ENCODE data around the gene PCDHAC1. TPM values are rescaled to one million over a fixed set of nuclear protein-coding genes. Genes with fewer than 3 reads are reported as not detected.

Gene PCDHAC1
- total RNA-seq, 1 experiment from 2014 or later = not detected

DNA sequence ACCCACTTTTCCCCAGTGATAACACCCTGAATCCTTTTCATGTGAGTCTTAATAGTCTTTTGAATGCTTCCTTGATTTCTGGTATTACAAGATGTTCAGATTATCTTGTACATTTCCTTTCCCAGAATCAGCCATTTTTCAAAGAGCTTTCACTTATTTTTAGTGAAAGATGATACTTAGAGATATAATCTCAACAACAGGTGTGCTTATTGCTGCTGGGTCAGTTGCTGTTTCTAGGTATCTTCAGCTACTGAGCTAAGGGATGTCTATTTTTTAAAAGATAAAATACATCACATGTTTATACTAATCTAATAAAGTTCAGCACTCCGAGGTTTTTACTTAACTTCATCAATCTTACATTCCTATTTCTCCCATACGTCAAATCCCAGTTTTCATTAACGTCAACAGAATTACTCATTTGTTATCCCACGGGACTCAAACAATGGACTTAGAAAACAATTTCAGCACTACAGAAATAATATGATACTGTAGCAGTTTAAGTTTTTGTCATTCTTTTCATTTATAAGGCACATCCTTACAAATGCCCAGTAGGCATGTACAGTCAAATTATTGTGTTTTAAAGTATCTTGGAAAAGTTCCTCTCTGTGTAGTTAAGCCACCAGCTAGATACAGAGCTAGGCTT lies 9.0 kb downstream of the PCDHAC1 start:
- H3K36me3 ChIP-seq = no peaks in the 10 kb centered on the region
- no peak overlapping the region for H3K27ac ChIP-seq
- no peaks in the 10 kb centered on the region for H3K4me1 ChIP-seq (replicated peaks)
- H3K9me3 ChIP-seq (replicated peaks) = no peaks in the 10 kb centered on the region
- no peak for DNase-seq (ENCODE audit: low read depth in 1 of 2, low spot score in 2 of 2)
- H3K27me3 ChIP-seq (replicated peaks) = no peaks in the 10 kb centered on the region
- H3K4me3 ChIP-seq = no peak overlapping the region

- Histone ChIP-seq H3K4me3 (no peak overlapping the region), H3K4me1 (replicated peaks) (no peaks in the 10 kb centered on the region), H3K27ac (no peak overlapping the region), H3K36me3 (no peaks in the 10 kb centered on the region), H3K27me3 (replicated peaks) (no peaks in the 10 kb centered on the region), H3K9me3 (replicated peaks) (no peaks in the 10 kb centered on the region)
- DNase-seq (ENCODE audit: low read depth in 1 of 2, low spot score in 2 of 2) = no peak
Measured at GRCh38 chr5:140946578-140946977, 20.5 kb downstream of the PCDHAC1 start.

DNA sequence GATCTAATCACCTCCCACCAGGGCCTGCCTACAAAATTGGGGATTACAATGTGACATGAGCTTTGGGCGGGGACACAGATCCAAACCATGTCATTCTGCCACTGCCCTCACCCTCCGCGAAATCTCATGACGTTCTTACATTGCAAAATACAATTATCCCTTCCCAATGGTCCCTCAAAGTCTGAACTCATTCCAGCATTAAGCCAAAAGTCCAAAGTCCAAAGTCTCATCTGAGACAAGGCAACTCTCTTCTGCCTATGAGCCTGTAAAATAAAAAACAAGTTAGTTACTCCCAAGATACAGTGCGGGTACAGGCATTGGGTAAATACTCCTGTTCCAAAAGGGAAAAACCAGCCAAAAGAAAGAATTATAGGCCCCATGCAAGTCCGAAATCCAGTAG lies 25.5 kb downstream of the PCDHAC1 start:
- H3K36me3 ChIP-seq = no peaks in the 10 kb centered on the region
- DNase-seq (ENCODE audit: low read depth in 1 of 2, low spot score in 2 of 2) = no peak
- no peaks in the 10 kb centered on the region for H3K27me3 ChIP-seq (replicated peaks)
- no peaks in the 10 kb centered on the region for H3K4me1 ChIP-seq (replicated peaks)
- no peak overlapping the region for H3K4me3 ChIP-seq
- H3K27ac ChIP-seq = no peak overlapping the region
- no peaks in the 10 kb centered on the region for H3K9me3 ChIP-seq (replicated peaks)

DNA sequence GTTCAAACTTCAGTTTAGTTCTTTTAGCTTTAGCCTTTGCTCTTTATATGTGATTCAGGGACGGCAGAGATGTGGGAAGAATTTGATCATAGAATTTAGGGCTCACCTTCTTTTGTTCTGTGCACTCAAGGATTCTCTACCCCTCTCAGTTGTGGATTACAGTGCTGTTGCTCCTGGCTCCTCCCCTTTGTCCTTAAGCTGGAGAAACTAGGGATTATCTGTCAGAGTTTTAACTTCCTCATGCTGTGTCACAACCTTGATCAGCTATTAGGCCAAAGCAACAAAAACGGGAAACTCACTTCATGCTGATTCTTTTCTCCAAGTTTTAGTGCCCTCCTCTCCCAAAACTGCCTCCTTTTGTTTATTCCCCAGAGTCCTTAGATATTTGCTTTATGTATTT lies 27.1 kb downstream of the PCDHAC1 start:
- no peaks in the 10 kb centered on the region for H3K9me3 ChIP-seq (replicated peaks)
- no peak overlapping the region for H3K27ac ChIP-seq
- H3K4me1 ChIP-seq (replicated peaks) = no peaks in the 10 kb centered on the region
- no peaks in the 10 kb centered on the region for H3K36me3 ChIP-seq
- DNase-seq (ENCODE audit: low read depth in 1 of 2, low spot score in 2 of 2) = no peak
- no peaks in the 10 kb centered on the region for H3K27me3 ChIP-seq (replicated peaks)
- no peak overlapping the region for H3K4me3 ChIP-seq

- Histone ChIP-seq H3K9me3 (replicated peaks) (no peaks in the 10 kb centered on the region; the same call in 1 of the 2 replicates), H3K36me3 (no peaks in the 10 kb centered on the region), H3K4me1 (replicated peaks) (no peaks in the 10 kb centered on the region), H3K27me3 (replicated peaks) (no peaks in the 10 kb centered on the region; the same call in 1 of the 2 replicates), H3K4me3 (no peak overlapping the region), H3K27ac (no peak overlapping the region)
- no peak for DNase-seq (ENCODE audit: low read depth in 1 of 2, low spot score in 2 of 2)
Measured at GRCh38 chr5:140962190-140962589, 36.1 kb downstream of the PCDHAC1 start.

GRCh38 chr5:140964356-140964755 lies 38.3 kb downstream of the PCDHAC1 start:
- Histone ChIP-seq H3K36me3 (no peaks in the 10 kb centered on the region), H3K9me3 (replicated peaks) (no peaks in the 10 kb centered on the region; the same call in 1 of the 2 replicates), H3K27me3 (replicated peaks) (no peaks in the 10 kb centered on the region; the same call in 1 of the 2 replicates), H3K4me1 (replicated peaks) (no peaks in the 10 kb centered on the region), H3K27ac (no peak overlapping the region), H3K4me3 (no peak overlapping the region)
- no peak for DNase-seq (ENCODE audit: low read depth in 1 of 2, low spot score in 2 of 2)

DNA sequence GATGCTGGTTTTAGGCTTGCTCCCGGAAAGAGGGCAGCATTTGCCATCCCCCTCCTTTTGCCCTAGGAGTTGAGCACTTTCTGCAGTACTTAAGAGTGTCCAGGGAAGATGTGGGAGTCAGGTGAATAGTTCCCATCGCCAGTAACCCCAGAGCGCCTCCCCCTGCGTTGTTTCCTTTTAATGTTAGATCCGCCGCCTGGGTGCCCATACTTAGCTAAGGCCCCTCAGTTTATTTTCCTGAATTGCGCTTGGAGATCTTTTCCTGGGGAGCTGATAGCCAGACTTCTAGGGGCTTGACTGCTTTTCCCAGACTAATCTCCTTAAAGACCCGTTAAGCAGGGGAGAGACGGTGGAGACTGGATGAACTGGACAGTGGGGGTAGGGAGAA lies 39.8 kb downstream of the PCDHAC1 start:
- no peaks in the 10 kb centered on the region; the same call in 1 of the 2 replicates for H3K27me3 ChIP-seq (replicated peaks)
- DNase-seq (ENCODE audit: low read depth in 1 of 2, low spot score in 2 of 2) = no peak
- no peak overlapping the region for H3K27ac ChIP-seq
- no peak overlapping the region for H3K4me3 ChIP-seq
- H3K4me1 ChIP-seq (replicated peaks) = no peaks in the 10 kb centered on the region
- H3K9me3 ChIP-seq (replicated peaks) = no peaks in the 10 kb centered on the region; the same call in 1 of the 2 replicates
- no peaks in the 10 kb centered on the region for H3K36me3 ChIP-seq

- Histone ChIP-seq H3K27ac (no peak within 1 kb of the TSS), H3K4me3 (peak within 1 kb of the TSS; percentile 20), H3K9me3 (replicated peaks) (no peaks in the 10 kb centered on the region; the same call in 1 of the 2 replicates), H3K36me3 (no peaks in the 10 kb centered on the region), H3K4me1 (replicated peaks) (no peaks in the 10 kb centered on the region), H3K27me3 (replicated peaks) (no peaks in the 10 kb centered on the region; the same call in 1 of the 2 replicates)
- peak in 1 of 2 experiments; percentile 15 for DNase-seq (ENCODE audit: low read depth in 1 of 2, low spot score in 2 of 2)
Measured at GRCh38 chr5:140966293-140967225, 40.5 kb downstream of the PCDHAC1 start, which contains the start of gene PCDHAC2. PCDHAC2 (plus strand) TSS chr5:140966476; CDS start chr5:140966767, 291 bp downstream.

DNA sequence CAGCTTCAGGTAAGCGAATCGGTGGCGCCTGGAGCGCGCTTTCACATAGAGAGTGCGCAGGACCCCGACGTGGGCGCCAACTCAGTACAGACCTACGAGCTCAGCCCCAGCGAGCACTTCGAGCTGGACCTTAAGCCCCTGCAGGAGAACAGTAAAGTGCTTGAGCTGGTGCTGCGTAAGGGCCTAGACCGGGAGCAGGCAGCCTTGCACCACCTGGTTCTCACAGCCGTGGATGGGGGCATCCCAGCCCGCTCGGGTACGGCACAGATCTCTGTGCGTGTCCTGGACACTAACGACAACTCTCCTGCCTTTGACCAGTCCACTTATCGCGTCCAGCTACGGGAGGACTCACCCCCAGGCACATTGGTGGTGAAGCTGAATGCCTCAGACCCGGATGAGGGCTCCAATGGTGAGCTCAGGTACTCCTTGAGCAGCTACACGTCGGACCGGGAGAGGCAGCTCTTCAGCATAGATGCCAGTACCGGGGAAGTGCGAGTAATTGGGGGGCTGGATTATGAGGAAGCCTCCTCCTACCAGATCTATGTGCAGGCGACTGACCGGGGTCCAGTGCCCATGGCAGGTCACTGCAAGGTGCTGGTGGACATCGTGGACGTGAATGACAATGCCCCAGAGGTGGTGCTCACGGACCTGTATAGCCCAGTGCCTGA lies 41.3 kb downstream of the PCDHAC1 start:
- Histone ChIP-seq H3K27ac (no peak overlapping the region), H3K36me3 (no peaks in the 10 kb centered on the region), H3K27me3 (replicated peaks) (no peaks in the 10 kb centered on the region; the same call in 1 of the 2 replicates), H3K4me3 (no peak overlapping the region), H3K9me3 (replicated peaks) (no peaks in the 10 kb centered on the region; the same call in 1 of the 2 replicates), H3K4me1 (replicated peaks) (no peaks in the 10 kb centered on the region)
- no peak for DNase-seq (ENCODE audit: low read depth in 1 of 2, low spot score in 2 of 2)

DNA sequence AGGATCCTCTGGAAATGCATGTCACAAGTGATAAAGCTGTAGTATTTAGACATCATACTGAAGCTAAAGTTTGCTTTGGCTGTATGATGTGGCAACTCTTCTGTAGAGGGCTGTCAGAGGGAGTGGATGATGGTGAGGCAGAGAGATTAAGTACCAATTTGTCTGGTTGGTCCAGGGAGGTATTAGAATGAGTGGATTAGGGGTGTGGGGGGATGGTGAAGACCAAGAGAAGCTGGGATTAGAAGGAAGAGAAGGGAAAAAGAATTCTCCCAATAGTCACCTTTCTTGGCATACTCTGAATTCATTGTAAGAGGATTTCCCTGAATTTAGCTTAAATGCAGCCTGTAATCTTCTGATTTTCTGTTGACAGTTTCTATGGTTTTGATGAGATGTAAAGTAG lies 43.8 kb downstream of the PCDHAC1 start:
- H3K9me3 ChIP-seq (replicated peaks) = no peaks in the 10 kb centered on the region; the same call in 1 of the 2 replicates
- H3K4me3 ChIP-seq = no peak overlapping the region
- H3K27me3 ChIP-seq (replicated peaks) = no peaks in the 10 kb centered on the region; the same call in 1 of the 2 replicates
- no peaks in the 10 kb centered on the region for H3K36me3 ChIP-seq
- H3K27ac ChIP-seq = no peak overlapping the region
- no peak for DNase-seq (ENCODE audit: low read depth in 1 of 2, low spot score in 2 of 2)
- no peaks in the 10 kb centered on the region for H3K4me1 ChIP-seq (replicated peaks)

- no peaks in the 10 kb centered on the region for H3K9me3 ChIP-seq (replicated peaks)
- no peak for DNase-seq (ENCODE audit: low read depth in 1 of 2, low spot score in 2 of 2)
- H3K36me3 ChIP-seq = no peaks in the 10 kb centered on the region
- no peaks in the 10 kb centered on the region for H3K4me1 ChIP-seq (replicated peaks)
- no peak overlapping the region for H3K4me3 ChIP-seq
- H3K27ac ChIP-seq = no peak overlapping the region
- H3K27me3 ChIP-seq (replicated peaks) = no peaks in the 10 kb centered on the region
Measured at GRCh38 chr5:140973550-140973949, 47.5 kb downstream of the PCDHAC1 start.

GRCh38 chr5:140977003-140977402 lies 50.9 kb downstream of the PCDHAC1 start:
- no peaks in the 10 kb centered on the region for H3K4me1 ChIP-seq (replicated peaks)
- H3K36me3 ChIP-seq = no peaks in the 10 kb centered on the region
- no peak overlapping the region for H3K27ac ChIP-seq
- DNase-seq (ENCODE audit: low read depth in 1 of 2, low spot score in 2 of 2) = no peak
- H3K4me3 ChIP-seq = no peak overlapping the region
- H3K27me3 ChIP-seq (replicated peaks) = no peaks in the 10 kb centered on the region
- H3K9me3 ChIP-seq (replicated peaks) = no peaks in the 10 kb centered on the region

DNA sequence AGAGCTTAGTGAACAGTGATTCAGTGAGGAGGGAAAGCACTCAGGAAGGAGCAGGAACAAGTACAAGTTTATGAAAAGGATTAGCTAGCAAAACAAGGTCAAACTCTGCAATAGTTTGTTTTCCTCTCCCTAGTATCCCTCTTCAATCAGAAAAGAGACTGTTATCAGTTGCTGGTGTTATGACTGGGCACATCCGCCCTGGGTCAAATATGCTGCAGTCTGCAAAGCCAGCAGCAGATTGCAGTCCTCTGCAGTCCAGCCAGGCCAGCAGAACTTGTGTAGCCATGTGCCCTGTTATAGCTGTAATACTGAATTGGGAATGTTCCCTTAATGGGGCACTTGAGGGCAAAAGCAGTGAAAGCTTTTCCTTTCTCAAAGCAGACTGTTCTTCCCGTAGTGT lies 52.2 kb downstream of the PCDHAC1 start:
- H3K27ac ChIP-seq = no peak overlapping the region
- no peaks in the 10 kb centered on the region for H3K36me3 ChIP-seq
- H3K4me3 ChIP-seq = no peak overlapping the region
- no peaks in the 10 kb centered on the region for H3K9me3 ChIP-seq (replicated peaks)
- no peaks in the 10 kb centered on the region for H3K27me3 ChIP-seq (replicated peaks)
- no peaks in the 10 kb centered on the region for H3K4me1 ChIP-seq (replicated peaks)
- no peak for DNase-seq (ENCODE audit: low read depth in 1 of 2, low spot score in 2 of 2)

Data from SJSA1 (cell line).